COR-L47 (cell line): ENCODE results near the gene P2RY10.
"Not testable (repeated sequence)": the region's sequence is repeated elsewhere in the genome, so short reads cannot be mapped to it uniquely, and the experiment has no call there.

Experiments used
- DNase-seq: peaks from one replicate; lab custom pipeline; 2025; lab: John Stamatoyannopoulos, UW

Gene P2RY10

GRCh38 chrX:78945186-78945912 is at the start of gene P2RY10:
TSS of gene P2RY10 (plus strand) at chrX:78945391. CDS start at chrX:78960521, 15,130 bp downstream.
- DNase-seq, result no peak

DNA sequence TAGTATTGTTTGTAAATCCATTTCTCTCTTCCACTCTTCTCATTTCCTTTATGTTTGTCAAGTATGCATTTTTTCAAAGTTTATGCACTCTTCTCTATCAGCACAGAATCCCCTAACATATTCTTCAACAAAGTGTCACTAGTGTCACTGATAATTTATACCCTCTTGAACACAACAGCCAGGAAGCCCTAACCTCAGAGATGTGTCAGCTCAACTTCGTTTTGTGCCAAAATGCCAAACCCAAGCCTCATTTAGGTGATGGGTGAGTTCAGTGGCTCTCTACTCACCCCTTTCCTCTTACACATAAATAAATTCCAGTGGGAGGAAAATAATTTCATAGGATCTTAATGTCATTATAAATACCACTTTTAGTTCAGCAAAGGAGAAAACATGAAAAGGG is 22.4 kb upstream of the P2RY10 start:
- DNase-seq, result no peak

DNA sequence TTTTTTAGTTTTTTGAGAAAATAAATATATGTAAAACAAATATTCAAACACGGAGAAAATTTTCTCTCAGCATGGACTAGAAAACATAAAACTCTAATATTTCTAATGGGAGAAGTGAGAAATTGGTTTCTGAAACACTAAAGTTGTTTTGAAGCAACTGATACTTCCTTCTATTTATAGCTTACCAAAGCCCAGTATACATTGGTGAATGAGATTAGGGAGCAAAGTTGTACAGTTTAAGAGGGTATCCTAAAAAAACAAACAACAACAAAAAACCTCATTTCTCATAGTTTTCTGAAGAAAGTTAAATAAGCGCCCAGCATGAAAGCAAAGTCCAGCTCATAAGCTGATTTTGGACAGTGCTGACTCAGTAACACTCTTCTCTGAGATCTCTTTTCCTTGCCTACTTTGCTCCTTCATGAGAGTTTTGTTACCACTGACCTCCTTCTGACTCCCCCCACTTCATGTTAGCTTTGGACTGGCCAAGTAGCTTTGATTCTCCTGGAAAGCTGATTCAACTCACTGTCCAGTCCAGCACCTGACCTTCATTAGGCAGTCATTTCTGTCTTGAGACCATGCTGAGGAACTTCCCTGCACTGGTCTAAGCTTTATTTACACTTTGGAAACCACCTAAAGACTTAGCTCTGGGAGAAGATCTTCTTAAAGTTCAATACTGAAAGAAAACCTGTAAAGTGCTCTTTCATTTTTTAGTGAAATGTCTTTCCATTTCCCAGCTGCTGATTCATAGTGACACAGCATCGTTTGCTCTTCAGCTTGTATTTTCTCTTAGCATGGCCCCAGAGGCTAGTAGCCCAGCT is 21.8 kb upstream of the P2RY10 start:
- no peak for DNase-seq

DNA sequence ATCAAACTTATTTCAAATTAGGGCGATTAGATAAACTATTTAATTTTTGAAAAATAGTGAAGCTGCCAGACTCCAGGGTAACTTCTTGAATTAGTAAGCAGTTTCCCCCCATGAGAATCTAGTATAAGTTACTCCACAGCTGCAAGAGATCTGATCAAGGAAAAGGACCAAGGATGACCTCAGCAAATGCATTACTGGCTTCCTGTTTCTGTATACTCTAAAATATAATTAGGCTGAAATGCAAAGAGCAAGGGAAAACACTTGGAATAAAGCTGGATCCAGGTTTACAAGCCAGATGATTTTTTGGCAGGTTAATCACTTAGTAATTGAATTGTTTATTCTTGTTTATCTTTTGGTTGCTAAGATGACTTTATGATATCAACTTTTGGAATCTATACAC is 13.4 kb upstream of the P2RY10 start:
- no peak for DNase-seq

GRCh38 chrX:78934866-78935265 is 10.3 kb upstream of the P2RY10 start:
- no peak for DNase-seq

DNA sequence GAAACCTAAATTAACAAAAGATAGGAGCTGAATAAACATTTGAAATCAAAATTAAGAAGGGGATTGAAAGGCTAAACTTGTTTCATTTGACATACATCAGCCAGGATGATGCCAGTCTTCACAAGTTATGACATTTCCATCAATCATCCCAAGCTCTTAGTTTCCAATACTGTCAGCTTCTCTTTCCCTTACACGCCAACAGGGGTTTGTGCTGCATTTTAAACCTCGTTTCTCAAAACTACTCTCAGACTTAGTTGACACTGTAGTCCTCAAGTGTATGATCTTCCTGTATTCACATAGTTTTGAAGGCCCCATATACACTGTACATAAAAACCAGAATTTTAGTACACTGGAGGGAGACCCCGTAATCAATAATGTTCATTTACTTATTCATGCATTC is 840 bp upstream of the P2RY10 start:
- no peak for DNase-seq

GRCh38 chrX:78946178-78946931 is 1.2 kb downstream of the P2RY10 start:
- no peak for DNase-seq

- no peak for DNase-seq
Observed at GRCh38 chrX:78950009-78950835, 5.0 kb downstream of the P2RY10 start.

- no peak for DNase-seq
Observed at GRCh38 chrX:78957049-78957767, 12.0 kb downstream of the P2RY10 start.

GRCh38 chrX:78957768-78958130 is 12.6 kb downstream of the P2RY10 start:
- DNase-seq, result no peak

- no peak for DNase-seq
Observed at GRCh38 chrX:78958419-78959116, 13.4 kb downstream of the P2RY10 start.

GRCh38 chrX:78960888-78961287 is 15.7 kb downstream of the P2RY10 start:
- no peak for DNase-seq

- no peak for DNase-seq
Observed at GRCh38 chrX:78964598-78964997, 19.4 kb downstream of the P2RY10 start.

DNA sequence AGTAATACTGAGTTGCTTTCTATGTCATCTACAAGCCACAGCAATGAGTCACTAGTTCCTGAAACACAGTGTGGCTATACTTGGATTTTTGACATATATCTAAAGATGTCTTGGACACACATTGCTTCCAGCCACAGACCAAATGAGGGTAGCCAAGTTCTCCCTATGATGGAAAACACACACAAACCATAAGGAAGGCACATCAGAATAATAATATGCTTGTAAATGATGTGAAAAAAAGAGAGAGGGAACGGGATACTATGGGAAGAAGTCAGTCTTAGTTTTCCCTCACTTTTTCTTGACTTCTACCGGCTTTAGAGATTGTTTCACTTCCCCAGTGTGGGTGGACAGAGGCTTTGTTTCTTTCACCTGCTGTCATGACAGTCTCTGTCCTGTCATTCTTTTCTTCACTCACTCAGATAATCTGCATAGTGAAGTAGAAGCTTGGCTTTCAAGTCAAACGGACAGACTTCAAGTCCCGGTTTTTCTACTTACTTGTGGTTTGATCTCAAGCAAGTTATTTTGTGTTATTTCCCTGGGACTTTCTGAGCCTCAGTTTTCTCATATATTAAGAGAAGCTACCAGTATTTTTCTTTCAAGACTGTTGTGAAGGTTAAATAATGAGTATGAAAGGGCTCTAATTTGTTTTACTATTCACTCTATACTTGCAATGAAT is 34.7 kb downstream of the P2RY10 start:
- no peak for DNase-seq

DNA sequence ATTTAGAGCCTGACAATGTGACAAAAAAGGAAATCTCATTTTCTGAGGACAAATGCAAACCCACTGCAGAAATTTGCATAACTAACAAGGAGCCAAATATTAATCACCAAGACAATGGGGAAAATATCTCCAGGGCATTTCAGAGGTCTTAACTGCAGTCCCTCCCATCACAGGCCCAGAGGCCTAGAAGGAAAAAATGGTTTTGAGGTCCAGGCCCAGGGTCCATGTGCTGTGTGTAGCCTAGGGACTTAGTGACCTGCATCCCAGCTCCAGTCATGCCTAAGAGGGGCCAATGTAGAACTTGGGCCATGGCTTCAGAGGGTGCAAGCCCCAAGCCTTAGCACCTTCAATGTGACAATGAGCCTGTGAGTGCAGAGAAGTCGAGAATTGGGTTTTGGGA is 44.2 kb downstream of the P2RY10 start:
- no peak for DNase-seq

GRCh38 chrX:78997870-78998558 is 52.8 kb downstream of the P2RY10 start:
- DNase-seq, result no peak

DNA sequence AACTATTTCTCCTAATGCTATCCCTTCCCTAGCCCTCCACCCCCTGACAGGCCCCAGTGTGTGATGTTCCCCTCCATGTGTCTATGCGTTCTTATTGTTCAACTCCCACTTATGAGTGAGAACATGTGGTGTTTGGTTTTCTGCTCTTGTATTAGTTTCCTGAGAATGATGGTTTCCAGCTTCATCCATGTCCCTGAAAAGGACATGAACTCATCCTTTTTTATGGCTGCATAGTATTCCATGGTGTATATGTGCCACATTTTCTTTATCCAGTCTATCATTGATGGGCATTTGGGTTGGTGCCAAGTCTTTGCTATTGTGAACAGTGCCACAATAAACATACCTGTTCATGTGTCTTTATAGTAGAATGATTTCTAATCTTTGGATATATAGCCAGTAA is 62.3 kb downstream of the P2RY10 start:
- DNase-seq, result not testable (repeated sequence)
